ENCODE data around the gene CDC6.

- no peak for TF ChIP-seq GATA2 (IDR thresholded peaks at IDR 0.05; ENCODE audit: low read depth, low read length)
- TF ChIP-seq GATA3 (IDR thresholded peaks at IDR 0.05; ENCODE audit: low read depth, low read length) = no peak
Observed at GRCh38 chr17:40343219-40344119, 55.8 kb downstream of the CDC6 start.

Data from SH-SY5Y (cell line).